Measurements from ENCODE around the gene ADGRF3. TPM values are rescaled to one million over a fixed set of nuclear protein-coding genes. Genes with fewer than 3 reads are reported as not detected.
"Not testable (repeated sequence)": the region's sequence is repeated elsewhere in the genome, so short reads cannot be mapped to it uniquely, and the experiment has no call there.

The ADGRF3 gene
- total RNA-seq, 2 experiments from 2014 or later, result 2.7 to 3.0 TPM

GRCh38 chr2:26258836-26259235 lies 87.8 kb downstream of the ADGRF3 start:
- intact Hi-C loops (cut with micrococcal nuclease); H3K9me3 Mint-ChIP-seq; DNase-seq; H3K27ac Mint-ChIP-seq; CTCF ChIA-PET; H3K4me3 Mint-ChIP-seq; H3K4me1 Mint-ChIP-seq (ENCODE audit: low read depth); H3K27me3 Mint-ChIP-seq (ENCODE audit: low read depth): not testable (repeated sequence)
- H3K36me3 Mint-ChIP-seq (ENCODE audit: low read depth), result peaks cover 17% of the 10 kb centered on the region

Other genes starting within 250 kb of the ADGRF3 start
- 1 to 10 TPM; 1.1 to 1.3 TPM for gene GAREM2, start 173.7 kb downstream of the ADGRF3 start, total RNA-seq
- 100 to 1,000 TPM; 117 to 123 TPM for gene HADHA, start 102.2 kb downstream of the ADGRF3 start, total RNA-seq
- gene HADHB, start 101.8 kb downstream of the ADGRF3 start, total RNA-seq, result 10 to 100 TPM; 65.1 to 67.6 TPM
- gene SELENOI, start 646 bp downstream of the ADGRF3 start, total RNA-seq, result 10 to 100 TPM; 20.0 to 22.9 TPM
- not detected for gene DRC1, start 55.1 kb upstream of the ADGRF3 start, total RNA-seq
- under 1 TPM; 0.45 to 0.52 TPM for gene OTOF, start 131.3 kb upstream of the ADGRF3 start, total RNA-seq

Data from activated naive CD4-positive, alpha-beta T cell treated with anti-CD3 and anti-CD28 coated beads for 36 hours (primary cell).